HG02938 (cell line): ENCODE data around the gene NEUROD2.

ENCODE experiments used
- ATAC-seq: cut with Tn5 transposase; IDR thresholded peaks from one replicate; pipeline ENCODE4 v1.9.1; 2021; ENCODE audit warnings: mild to moderate bottlenecking, moderate library complexity; ENCODE audit not compliant: unreplicated experiment

The NEUROD2 gene

DNA sequence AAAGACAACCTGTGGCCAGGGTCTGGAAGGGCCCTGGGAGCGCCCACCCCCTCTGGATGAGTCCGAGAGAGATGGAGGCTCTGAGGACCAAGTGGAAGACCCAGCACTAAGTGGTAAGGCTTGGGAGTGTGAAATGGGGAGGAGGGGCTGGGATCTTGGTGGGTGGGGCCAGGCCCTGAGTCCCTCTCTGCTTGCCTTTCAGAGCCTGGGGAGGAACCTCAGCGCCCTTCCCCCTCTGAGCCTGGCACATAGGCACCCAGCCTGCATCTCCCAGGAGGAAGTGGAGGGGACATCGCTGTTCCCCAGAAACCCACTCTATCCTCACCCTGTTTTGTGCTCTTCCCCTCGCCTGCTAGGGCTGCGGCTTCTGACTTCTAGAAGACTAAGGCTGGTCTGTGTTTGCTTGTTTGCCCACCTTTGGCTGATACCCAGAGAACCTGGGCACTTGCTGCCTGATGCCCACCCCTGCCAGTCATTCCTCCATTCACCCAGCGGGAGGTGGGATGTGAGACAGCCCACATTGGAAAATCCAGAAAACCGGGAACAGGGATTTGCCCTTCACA lies 28.0 kb upstream of the NEUROD2 start:
- no peak for ATAC-seq

DNA sequence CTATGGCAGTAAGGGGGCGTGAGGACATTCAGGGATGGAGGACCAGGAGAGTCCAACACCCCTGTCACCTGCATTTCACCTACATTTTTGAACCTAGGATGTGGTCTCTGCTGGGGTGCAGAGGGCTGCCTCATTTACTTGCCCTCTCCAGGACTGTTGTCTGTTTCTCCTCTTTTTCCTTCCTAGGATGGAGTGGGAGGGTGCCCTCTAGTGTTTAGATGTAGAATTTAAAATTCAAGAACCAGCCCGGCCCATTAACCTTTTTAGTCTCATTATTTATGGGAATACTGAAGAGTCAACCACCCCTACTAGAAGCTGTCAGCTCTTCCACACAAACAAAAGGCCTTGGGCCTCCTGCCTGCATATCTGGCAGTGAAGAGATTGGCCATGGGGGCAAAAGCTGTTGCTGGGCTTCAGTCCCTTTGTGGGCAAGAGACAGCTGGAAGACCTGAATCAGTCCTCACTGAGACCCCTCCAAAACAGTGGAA lies 26.7 kb upstream of the NEUROD2 start:
- no peak for ATAC-seq

DNA sequence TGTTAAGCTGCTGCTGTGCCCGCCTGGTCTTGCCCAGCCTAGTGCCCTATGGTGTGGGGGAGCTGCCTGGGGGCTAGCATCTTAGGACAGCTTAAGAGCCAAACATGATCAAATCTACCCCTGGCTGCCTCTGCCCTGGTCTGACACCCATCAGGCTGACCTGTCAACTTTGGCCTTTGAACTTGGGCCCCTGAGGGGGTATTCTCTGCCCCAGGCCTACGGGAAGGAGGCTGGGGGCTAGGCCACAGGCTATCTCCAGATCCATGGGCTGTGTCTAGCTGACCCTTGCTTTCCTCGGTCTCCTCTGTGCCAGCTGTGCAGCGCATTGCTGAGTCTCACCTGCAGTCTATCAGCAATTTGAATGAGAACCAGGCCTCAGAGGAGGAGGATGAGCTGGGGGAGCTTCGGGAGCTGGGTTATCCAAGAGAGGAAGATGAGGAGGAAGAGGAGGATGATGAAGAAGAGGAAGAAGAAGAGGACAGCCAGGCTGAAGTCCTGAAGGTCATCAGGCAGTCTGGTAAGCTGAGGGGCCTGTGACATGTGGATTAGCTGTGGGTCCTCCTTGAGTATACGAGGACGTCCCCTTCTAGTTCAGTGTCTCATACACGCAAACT lies 26.0 kb upstream of the NEUROD2 start:
- ATAC-seq, result no peak

- no peak for ATAC-seq
These were observed 24.6 kb upstream of the NEUROD2 start for GRCh38 chr17:39632153-39632941.

DNA sequence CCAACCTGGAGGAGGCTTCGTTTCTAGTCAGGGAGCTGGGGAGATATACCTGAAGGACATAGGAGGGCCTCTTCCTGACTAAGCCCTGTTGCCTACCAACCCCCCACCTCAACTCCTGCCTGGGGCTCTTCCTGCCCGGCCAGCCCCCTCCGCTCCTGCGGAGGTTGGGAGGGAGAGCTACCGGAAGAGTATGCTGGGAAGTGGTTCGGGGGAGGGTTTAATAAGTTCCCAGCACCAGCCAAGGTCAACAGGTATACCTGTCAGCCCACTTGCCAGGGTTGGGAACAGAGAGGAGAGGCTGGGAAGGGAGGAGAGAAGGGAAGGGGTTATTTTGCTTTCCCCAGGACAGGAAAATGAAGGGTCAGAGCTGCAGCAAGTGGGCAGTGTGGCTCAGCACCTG lies 23.7 kb upstream of the NEUROD2 start:
- no peak for ATAC-seq

DNA sequence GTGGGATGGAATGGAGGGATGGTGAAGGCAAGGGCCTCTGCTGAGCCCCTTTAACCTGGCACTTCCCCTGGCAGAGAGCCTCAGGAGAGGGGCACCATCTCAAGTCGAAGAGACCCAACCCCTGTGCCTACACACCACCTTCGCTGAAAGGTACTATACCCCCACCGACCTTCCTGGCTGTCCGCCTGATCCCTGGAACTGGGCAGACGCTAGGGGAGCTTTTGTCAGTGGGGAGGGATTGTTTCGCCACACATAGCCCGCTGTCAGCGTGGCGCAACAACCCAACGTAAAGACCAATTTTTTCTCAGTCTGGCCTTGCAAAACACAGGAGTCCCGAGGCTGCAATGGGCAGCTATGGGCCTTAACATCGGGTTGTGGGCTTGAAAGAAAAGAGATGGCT lies 22.2 kb upstream of the NEUROD2 start:
- no peak for ATAC-seq

DNA sequence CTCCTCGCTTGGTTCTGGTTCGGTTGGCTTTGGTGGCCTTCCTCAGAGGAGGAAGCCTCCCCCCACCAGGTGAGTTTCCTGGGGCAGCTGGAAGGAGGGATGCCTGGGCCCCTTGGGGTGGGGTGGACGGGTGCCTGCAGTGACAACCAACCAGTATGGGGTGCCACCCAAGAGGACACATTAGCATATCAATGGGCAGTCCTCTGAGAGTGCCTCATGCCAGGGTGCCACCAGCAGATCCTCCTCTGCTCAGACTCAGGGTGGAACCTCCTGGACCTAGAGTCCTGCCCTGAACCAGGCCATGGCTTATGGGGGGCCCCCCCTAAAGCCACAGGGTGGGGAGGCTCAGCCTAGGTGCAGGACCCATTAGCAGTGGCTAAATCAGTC lies 21.8 kb upstream of the NEUROD2 start:
- ATAC-seq, result no peak

- no peak for ATAC-seq
These were observed 21.2 kb upstream of the NEUROD2 start for GRCh38 chr17:39628655-39629493.

DNA sequence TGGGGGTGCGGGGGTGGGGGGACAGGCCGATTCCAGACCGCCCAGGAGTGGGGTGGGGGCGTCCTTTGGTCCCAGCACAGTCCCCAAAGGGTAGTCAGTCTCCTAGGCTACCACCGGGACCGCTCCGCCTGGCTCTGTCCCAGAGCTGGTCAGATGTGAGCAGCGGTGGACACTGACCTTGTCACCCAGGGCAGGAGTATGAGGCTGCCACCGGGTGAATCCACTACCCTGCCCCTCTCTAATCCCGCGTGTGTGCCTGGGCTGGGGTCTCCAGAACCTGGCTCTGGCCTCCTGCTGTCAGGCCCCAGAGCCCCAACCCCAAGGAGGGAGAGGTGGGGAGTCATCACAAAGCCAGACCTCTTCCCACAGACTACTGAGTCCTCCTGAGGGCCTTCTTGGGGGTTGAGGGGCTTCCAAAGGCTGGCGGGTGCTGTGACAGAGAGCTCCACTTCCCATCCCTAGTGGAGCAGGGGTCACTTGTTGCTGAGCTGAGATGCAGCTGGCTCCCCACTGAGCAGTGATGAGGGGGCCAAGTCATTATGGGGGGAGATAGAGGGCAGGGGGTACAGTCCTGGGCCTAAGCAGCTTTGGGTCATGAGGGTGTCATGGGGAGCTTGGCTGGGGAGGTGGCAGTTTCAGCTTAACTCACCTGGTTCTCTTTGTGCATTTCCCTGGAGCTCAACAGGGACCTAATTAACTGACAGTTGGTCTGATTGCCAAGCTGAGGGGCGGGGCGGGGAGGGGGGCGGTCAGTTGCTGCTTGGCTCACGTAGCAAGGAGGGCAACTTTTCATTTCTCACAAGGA lies 20.2 kb upstream of the NEUROD2 start:
- no peak for ATAC-seq

GRCh38 chr17:39627047-39627711 lies 19.5 kb upstream of the NEUROD2 start:
- ATAC-seq, result no peak

DNA sequence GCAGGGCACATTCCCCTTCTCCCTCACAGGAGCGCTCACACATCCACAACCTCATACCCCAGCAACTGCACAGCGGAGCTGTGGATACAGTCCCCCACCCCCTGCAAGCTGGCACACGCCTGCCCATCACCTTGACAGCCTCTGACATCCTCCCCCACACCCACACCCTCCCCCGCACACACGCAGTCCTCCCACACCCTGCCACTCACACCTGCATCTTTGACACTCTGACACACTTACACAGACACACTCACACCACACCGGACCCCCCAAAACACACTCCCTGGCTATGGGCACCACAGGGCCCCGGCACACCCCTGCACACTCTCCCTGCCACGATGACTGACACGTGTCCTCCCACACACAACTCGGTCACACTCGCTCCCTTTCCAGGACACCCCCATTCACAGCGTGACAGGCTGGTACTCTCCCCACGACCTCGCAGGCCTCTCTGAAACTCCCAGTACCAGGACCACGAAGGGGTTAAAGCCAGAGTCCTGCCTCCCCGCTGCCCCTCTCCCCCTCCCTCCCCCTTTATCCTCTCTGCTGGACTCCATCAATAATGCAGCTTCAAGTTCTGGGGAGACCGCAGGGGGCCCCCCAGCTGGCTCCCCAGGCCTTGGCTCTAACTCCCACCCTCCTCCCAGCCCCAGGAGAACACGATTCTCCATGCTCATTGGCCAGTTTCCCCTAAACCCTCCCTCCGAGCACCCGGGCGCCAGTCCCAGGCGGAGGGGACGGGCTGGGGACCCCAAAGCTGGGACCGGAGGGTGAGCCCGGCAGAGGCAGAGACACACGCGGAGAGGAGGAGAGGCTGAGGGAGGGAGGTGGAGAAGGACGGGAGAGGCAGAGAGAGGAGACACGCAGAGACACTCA lies 18.7 kb upstream of the NEUROD2 start, which contains the start of gene PPP1R1B:
Gene PPP1R1B (plus strand): TSS at position 782 of the 876 bp plus-strand sequence. CDS start 441 bp downstream, outside the sequence.
- no peak for ATAC-seq

DNA sequence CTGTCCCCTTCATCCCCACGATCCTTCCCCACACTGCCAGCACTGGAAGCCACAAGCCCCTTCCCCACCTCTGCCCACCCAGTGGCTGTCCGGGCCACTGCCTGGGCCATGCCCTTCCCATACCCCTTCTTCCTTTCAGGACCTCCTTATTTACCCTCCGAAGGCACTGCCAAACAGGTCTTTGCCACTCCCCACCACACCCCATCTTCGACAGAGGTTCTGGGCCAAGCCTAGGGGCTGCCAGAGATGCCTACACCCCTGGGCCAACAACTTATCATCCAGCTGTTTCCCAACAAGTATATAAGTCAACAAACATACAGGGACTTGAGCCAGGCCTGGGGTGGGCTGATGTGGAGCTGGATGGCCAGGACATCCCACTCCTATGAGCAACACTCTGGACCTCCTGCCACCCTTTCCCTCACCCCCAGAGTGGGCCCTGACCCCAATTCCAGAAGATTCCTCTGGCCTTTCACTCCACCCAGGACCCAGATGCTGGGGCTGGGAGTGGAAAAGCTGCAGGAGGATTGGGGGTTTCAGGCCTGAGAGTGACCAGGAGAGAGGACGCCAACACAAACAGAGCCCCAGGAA lies 17.6 kb upstream of the NEUROD2 start:
- no peak for ATAC-seq

DNA sequence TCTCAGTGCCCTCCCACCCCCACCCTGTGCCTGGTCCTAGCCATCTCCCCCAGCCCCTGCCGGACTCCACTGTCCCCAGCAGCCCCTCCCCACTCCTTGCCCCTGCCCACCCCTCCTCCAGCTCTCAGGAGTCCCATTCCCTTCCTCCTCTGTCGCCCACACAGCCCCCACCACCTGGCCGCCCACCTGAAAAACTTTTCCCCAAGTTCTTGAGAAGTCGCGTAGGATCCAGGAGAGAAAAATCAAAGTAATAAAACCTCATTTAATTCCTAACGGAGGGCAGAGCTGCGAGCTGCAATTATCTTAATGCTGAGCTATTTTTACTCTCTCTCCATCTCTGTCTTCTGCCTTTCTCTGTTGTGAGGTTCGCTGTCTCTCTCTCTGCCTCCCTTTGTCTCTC lies 16.6 kb upstream of the NEUROD2 start:
- ATAC-seq, result no peak

DNA sequence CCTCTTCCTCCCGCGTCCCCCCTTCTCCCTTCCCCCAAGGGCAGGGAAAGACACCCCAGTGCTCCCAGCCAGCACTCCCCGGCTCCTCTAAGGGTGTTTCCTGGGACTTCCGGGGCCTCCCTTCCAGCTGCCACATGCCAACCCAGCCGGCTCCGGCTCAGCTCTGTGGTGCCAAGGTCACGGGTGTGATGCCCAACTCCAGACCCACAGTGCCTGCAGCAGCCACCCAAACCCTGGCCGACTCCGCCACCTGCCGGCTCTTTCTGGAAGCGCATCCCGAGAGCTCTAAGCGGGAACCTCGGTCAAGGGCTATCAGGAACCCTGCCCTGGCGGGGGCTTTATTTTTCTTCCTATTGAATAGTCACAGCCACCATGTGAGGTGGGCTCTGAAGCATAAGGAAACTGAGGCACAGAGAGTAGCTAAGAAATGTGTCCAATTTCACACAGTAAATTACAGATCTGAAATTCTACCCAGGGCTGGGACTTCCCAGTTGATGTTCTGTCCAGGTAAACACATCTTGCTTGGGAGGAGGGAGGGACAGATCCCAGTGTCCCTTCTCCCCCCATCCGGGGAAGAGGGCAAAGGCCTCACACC lies 15.7 kb upstream of the NEUROD2 start:
- no peak for ATAC-seq

DNA sequence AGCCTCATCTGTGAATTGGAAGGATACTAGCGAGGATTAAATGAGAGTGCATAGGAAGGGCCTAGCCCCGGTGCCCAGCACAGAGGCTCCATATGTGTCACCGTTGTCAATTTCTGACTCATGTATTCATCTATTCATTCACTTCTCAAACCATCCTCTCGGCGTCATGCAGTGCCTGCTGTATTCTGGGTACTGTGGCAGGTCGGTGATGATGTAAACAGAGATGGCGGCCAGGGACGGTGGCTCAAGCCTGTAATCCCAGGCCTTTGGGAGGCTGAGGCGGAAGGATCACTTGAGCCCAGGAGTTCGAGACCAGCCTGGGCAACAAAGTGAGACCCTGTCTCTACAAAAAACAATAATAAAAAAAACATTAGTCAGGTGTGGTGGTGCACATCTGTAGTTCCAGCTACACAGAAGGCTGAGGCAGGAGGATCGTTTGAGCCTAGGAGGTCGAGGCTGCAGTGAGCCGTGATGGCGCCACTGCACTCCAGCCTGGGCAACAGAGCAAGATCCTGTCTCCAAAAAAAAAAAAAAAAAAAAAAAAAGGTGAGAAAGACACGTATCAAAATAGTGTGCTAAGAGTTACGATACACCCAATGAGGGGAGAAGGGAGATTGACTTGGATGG lies 14.8 kb upstream of the NEUROD2 start:
- no peak for ATAC-seq

DNA sequence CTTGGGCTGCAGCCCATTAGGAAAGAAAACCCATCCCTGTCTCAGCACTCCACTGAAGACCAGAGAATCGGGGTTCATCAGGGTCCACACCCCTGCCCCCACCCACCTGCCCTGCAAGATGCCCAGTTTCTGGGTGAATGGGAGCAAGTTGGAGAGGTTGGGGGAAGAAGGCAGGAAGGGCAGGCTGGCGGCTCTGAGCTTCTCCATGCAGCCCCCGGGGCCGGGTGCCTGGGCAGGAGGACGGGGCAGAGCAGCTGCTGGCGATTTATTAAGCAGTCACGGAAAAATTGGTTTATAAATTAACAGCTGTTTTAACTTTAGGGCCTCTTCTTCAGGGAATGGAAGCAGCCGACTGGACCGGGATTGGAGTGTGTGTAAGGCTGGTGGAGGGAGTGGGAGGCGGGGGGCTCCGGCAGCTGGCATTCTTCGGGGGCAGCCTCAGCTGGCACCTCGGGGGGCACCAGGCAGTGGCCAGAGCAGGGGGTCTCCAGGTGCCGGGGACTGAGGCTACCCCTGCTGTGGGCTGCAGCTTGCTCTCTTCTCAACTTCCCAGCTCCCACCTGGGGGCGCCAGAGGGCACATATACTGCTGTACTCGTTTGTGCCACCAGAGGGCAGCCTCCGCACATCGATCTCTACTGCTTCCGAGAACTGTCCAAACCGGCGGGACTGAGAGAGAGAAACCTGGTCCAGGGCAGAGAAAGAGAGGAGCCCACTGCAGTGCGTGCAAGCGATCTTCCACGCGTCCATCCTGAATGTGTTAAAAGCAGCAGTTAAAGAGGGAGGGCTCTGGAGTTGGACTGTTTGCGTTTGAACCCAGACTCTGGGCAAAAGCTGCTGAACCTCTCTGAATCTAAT lies 14.0 kb upstream of the NEUROD2 start:
- ATAC-seq, result no peak

GRCh38 chr17:39619786-39620101 lies 12.0 kb upstream of the NEUROD2 start:
- no peak for ATAC-seq
